C1 segment of cervical spinal cord (tissue), 14 donors: ENCODE measurements around the gene TLCD4.

Experiments
- DNase-seq, 14 donors: peaks; one replicate each; lab custom pipeline; 2025; lab: John Stamatoyannopoulos, UW

TLCD4 gene

DNA sequence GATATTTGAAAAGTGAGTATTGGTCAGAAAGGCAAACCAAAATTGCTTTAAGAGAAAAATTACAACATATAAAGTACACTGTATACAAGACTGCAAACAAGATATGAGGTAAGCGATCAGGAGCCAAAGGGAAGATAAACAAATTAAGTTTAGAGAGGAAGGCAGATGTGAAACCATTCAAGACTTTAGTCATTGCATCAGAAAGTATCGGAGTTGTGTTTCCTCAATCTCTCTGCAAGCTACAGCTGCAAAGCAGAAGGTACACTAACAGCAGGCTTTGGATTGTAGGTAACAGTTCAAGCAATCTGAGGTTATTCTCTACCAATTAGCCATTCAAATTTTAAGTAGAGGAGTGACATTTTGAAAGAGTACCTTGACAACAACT lies 21.3 kb upstream of the TLCD4 start:
- DNase-seq: no peak

DNA sequence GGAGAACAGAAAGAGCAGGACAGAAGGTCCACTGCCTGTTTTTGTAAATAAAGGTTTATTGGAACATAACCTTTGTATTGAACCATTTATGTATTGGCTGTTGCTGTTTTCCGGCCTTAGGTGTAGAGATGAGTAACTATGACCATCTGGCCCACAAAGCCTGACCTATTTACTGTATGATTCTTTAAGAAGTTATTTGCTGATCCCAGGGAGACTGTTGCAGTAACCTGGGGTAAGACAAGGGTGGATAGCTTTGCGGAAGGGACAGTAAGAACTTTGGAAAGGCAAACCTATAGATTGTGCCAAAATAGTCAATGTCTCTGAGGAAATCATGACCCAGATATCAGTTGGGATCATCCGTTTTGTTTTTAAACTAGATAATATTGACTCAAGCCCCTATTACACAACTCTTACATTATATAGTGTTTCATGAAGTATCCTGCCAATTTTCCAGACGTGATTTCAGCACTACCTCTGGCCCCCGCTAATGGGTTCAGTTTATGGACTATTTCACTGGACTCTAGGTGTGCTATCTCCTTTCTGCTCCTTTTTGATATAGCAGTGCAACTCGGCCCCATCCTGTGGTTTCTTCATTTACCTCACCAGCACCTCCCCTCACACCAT lies 20.8 kb upstream of the TLCD4 start:
- no peak for DNase-seq

- no peak for DNase-seq
Measured at GRCh38 chr1:95097426-95097825, 19.7 kb upstream of the TLCD4 start.

DNA sequence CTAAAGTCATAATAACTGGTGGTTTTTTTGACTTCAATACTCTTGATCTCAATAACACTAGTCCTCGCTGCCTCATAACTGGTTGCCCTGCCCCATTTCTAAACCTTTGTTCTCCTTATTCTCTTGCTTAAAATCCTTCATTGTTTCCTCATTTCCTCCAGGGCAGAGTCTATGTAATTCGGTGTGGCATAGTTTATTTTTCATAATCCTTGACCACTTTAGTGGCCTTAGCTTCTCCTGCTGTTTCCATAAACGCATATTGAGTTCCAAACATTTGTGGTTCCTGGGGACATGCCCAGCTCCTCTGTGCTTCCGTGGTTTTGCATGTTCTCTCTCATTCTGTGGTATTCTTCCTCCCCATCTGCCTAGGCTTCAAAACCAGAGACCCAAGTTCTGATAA lies 19.0 kb upstream of the TLCD4 start:
- DNase-seq: no peak

- no peak for DNase-seq
Measured at GRCh38 chr1:95108792-95109191, 8.4 kb upstream of the TLCD4 start.

DNA sequence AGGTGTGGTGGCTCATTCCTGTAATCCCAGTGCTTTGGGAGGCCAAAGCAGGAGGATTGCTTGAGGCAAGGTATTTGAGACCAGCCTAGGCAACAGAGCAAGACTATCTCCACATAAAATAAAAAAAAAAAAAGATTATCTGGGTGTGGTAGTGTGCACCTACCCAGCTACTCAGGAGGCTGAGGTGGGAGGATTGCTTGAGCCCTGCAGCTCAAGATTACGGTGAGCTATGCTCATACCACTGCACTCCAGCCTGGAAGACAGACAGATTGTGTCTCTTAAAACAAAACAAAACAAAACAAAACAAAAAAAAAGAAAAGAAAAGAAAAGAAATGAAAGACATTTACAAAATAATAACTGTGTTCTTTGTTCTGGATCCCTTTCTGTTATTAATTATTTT lies 6.1 kb upstream of the TLCD4 start:
- no peak for DNase-seq

- DNase-seq: no peak
Measured at GRCh38 chr1:95113684-95114083, 3.5 kb upstream of the TLCD4 start.

- DNase-seq: no peak
Measured at GRCh38 chr1:95115708-95116137, 1.4 kb upstream of the TLCD4 start.

DNA sequence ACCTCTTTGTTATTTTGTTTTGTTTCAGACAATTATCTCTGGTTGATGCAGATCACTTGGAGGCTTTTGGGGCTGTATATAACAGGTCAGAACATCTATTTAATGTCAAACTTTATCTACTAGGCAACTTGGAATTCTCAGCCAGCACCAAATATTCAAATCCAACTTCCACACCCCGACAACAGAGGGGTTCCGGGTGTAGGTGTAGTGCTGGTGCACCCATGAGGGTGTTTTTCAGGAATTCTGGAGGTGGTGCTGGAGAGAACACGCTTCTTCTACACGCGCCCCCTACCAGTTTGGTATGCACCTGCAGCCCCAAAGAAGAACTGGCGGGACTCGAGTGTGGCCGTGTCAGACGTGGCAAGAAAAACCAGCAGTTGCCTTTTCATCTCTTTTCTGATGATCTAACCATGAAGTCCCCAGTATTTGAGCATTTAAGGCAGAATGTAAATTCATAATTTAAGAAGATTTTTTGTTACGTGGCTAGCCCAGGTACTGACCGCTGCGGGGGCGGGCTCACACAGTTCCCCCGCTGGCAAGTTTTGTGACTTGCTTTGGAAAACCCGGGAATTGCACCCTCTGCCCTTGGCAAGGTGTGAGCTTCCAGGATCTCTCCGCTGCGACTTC lies 462 bp upstream of the TLCD4 start:
- DNase-seq: peak in 9 of 14 donors; percentile 37 to 75 (median 61)

DNA sequence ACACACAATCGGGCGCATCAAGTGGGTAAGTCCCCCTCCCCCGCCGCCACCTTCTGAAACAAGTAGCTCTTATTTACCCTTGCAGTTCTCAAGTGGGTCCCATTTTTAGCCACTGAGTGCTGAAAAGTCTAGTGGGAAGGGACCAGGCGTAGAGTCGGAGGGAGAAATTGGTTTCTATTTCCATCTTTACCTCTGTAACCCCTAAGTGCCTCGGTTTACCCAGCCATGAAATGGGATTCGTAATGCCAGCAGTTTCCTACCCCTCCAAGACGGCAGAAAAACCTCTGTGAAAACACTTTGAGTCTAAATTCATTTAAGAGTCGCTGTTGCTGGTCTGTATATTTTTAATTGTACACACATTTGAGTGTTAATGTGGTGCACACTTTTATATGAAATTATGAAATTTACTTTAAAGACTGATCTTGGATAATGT lies 928 bp downstream of the TLCD4 start:
- peak in 3 of 14 donors; percentile 9 to 36 (median 18) for DNase-seq

GRCh38 chr1:95118710-95119109 lies 1.6 kb downstream of the TLCD4 start:
- DNase-seq: peak in 1 of 14 donors; percentile 16

DNA sequence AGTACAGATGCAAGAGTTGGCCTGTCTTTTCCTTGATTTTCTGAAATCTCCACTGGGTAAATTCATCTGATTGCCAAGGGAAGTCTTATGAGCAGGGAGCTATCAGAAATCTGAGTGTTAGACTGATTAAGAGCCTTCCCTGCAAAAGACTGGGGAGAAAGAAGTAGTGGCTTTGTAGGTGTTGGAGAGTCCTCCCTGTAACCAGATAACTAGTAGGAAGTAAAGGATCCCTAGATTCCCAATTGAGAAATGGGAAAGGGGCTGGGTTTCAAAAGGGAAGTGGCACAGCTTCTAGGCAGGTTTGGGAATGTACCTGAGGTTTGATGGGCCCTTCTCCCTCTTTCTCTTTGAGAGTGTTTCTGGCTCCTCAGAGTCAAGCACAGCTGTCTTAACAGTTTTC lies 2.1 kb downstream of the TLCD4 start:
- DNase-seq: peak in 2 of 14 donors; percentile 10 to 27

DNA sequence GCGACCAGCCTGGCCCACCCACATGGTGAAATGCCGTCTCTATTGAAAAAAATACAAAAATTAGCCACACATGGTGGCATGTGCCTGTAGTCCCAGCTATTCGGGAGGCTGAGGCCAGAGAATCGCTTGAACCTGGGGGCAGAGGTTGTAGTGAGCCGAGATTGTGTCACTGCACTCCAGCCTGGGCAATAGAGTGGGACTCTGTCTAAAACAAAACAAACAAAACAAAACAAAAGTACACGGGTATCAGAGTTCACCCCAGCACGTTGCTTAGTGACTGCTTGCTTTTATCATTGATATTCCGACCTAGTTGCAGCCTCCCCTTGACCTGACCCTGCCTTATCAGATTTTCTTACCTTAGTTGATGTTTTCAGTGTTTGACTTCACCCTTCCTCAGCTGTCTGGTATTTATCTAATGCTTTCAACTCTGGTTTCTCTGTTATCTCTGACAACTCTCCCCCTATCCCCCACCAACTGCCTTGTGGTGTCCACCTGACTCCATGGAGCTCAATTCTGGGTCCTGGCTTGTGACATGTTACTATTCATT lies 5.1 kb downstream of the TLCD4 start:
- DNase-seq: no peak

GRCh38 chr1:95124342-95124741 lies 7.2 kb downstream of the TLCD4 start:
- no peak for DNase-seq

GRCh38 chr1:95126366-95126765 lies 9.2 kb downstream of the TLCD4 start:
- DNase-seq: no peak

- DNase-seq: no peak
Measured at GRCh38 chr1:95126846-95127245, 9.7 kb downstream of the TLCD4 start.

DNA sequence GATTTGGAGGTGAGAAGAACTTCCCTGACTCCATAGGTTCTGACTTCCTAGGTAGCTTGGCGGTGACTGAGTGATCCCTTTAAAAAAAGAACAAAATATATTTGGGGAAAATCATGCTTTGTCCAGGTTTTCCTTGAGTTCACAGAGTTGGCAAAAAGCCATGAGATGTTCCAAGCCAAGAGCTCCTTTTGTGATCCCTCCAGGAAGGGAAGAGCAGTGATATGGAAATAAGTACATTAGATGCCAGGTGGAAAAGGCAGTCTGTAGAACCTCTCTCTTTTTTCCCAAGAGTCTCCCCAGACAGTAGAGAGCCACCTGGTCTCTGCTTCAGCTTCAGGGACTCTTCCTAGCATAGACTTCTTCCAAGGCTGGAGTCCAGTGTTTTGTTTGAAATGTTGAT lies 10.2 kb downstream of the TLCD4 start:
- peak in 1 of 14 donors; percentile 85 for DNase-seq

- no peak for DNase-seq
Measured at GRCh38 chr1:95132762-95133161, 15.6 kb downstream of the TLCD4 start.

- no peak for DNase-seq
Measured at GRCh38 chr1:95133687-95134086, 16.5 kb downstream of the TLCD4 start.

GRCh38 chr1:95138223-95138622 lies 21.1 kb downstream of the TLCD4 start:
- DNase-seq: no peak

DNA sequence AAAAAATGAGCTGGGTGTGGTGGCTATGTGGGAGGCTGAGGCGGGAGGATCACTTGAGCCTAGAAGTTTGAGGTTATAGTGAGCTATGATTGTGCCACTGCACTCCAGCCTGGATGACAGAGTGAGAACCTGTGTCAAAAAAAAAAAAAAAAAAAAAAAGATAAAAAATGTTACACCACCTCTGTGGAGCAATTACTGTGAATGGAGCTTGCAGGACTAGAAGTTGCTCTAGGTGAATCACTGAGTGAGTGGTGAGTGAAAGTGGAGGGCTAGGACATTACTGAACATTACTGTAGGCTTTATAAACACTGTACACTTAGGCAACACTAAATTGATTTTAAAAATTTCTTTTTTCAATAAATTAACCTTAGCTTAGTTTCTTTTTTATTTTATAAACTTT lies 21.9 kb downstream of the TLCD4 start:
- DNase-seq: no peak

DNA sequence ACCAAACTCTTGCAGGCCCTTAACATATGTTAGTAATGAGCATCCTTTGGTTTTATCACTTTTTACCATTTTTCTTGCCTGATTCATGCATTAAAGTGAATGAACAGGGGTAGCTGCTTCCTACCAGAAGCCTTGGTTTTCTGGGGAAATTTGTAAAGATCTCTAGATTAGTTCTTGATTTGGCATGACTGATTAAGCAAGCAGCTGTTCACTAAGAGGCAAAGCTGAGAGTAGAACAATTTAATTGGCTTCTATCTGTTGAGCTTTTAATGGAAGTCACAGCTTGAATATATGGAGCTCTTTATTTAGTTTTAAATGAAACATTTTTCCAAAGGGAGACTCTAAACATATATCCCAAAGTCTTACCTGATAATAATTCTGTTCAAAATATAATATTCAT lies 23.6 kb downstream of the TLCD4 start:
- no peak for DNase-seq

GRCh38 chr1:95145493-95145892 lies 28.3 kb downstream of the TLCD4 start:
- no peak for DNase-seq
